ENCODE data around the gene SPI1.

- TF ChIP-seq CTCF (conservative IDR thresholded peaks at IDR 0.05) (no peak), ZFX (IDR thresholded peaks at IDR 0.05) (no peak)
Observed at GRCh38 chr11:47306484-47306844, 71.9 kb downstream of the SPI1 start.

All from C4-2B (cell line).